K562 (cell line): ENCODE data around the gene HYAL1. TPM values are rescaled to one million over a fixed set of nuclear protein-coding genes. Genes with fewer than 3 reads are reported as not detected.

ENCODE experiments used
- ARID3A ChIP-seq: IDR thresholded peaks from 2 replicates; pipeline ENCODE4 v1.6.1; 2012; ENCODE audit warnings: low read depth, low read length, improper control_type of control experiment, borderline replicate concordance
- ATF1 ChIP-seq, 2 experiments: fragments of 450-650 bp in 1 of 2; IDR thresholded peaks; 2 replicates each; pipeline ENCODE4 v1.6.1; 2016; ENCODE audit warnings: missing compliant biosample characterization in 1 of 2, missing genetic modification characterization in 1 of 2
- CXXC5 ChIP-seq: fragments of 250-450 bp; sonication (Bioruptor Pico); IDR thresholded peaks from 2 replicates; pipeline ENCODE4 v1.8.0; 2022; ENCODE audit warnings: inconsistent platforms, mild to moderate bottlenecking, moderate library complexity
- FOXM1 ChIP-seq, 2 experiments: fragments of 450-650 bp in 1 of 2; sonication (generic) in 1 of 2; formaldehyde crosslinking in 1 of 2; IDR thresholded peaks; 2 replicates each; pipeline versions ENCODE4 v1.6.1 to v1.9.0; 2017 to 2022; ENCODE audit warnings: low read depth in 2 of 2, mild to moderate bottlenecking in 2 of 2, missing genetic modification reagents in 1 of 2, moderate library complexity in 1 of 2
- HDAC3 ChIP-seq: fragments of 450-650 bp; IDR thresholded peaks from 2 replicates; pipeline ENCODE4 v1.6.1; 2018; ENCODE audit warnings: borderline replicate concordance, mild to moderate bottlenecking, moderate library complexity; ENCODE audit not compliant: partially characterized antibody
- JUND ChIP-seq, 2 experiments: IDR thresholded peaks; 2 replicates in 1 of 2; 3 replicates in 1 of 2; pipeline ENCODE4 v1.6.1; 2011; ENCODE audit warnings: borderline replicate concordance in 2 of 2, low read depth in 2 of 2, low read length in 2 of 2, improper control_type of control experiment in 1 of 2, missing biosample characterization in 1 of 2, missing genetic modification characterization in 1 of 2, missing genetic modification reagents in 1 of 2
- MAFF ChIP-seq: IDR thresholded peaks from 2 replicates; pipeline ENCODE4 v1.6.1; 2012; ENCODE audit warnings: low read length, improper control_type of control experiment
- MAZ ChIP-seq, 2 experiments: fragments of 450-650 bp in 1 of 2; sonication (generic) in 1 of 2; formaldehyde crosslinking; IDR thresholded peaks in 1 of 2; conservative IDR thresholded peaks in 1 of 2; 2 replicates each; pipeline versions ENCODE4 v1.4.0 to v1.5.0; 2020; ENCODE audit warnings: mild to moderate bottlenecking in 1 of 2, missing genetic modification reagents in 1 of 2
- NR2C2 ChIP-seq, 2 experiments: fragments of 200-800 bp in 1 of 2; sonication (Bioruptor generic) in 1 of 2; sonication (generic) in 1 of 2; formaldehyde crosslinking in 1 of 2; IDR thresholded peaks; 2 replicates each; pipeline versions ENCODE4 v1.6.1 to v1.8.0; 2016 to 2022; ENCODE audit warnings: mild to moderate bottlenecking in 1 of 2, missing compliant biosample characterization in 1 of 2, missing genetic modification characterization in 1 of 2, missing genetic modification reagents in 1 of 2
- RCOR1 ChIP-seq, 2 experiments: IDR thresholded peaks; 2 replicates each; pipeline ENCODE4 v1.6.1; 2012; ENCODE audit warnings: low read depth in 2 of 2, low read length in 2 of 2, borderline replicate concordance in 1 of 2, improper control_type of control experiment in 1 of 2
- RFX5 ChIP-seq: IDR thresholded peaks from 2 replicates; pipeline ENCODE4 v1.6.1; 2011; ENCODE audit warnings: low read depth, mild to moderate bottlenecking, improper control_type of control experiment, low read length
- SIX5 ChIP-seq, 2 experiments: IDR thresholded peaks; 2 replicates each; pipeline ENCODE4 v1.6.1; 2011; ENCODE audit warnings: low read length in 2 of 2, borderline replicate concordance in 1 of 2, low read depth in 1 of 2, mild to moderate bottlenecking in 1 of 2, moderate library complexity in 1 of 2; ENCODE audit not compliant: insufficient read depth in 1 of 2
- SNIP1 ChIP-seq: fragments of 450-650 bp; IDR thresholded peaks from 2 replicates; pipeline ENCODE4 v1.7.1; 2017; ENCODE audit warnings: low read depth, mild to moderate bottlenecking
- TAF7 ChIP-seq: fragments of 450-650 bp; IDR thresholded peaks from 2 replicates; pipeline ENCODE4 v1.6.1; 2016; ENCODE audit warnings: missing genetic modification characterization, missing compliant biosample characterization
- ZFP91 ChIP-seq: sonication (generic); formaldehyde crosslinking; IDR thresholded peaks from 2 replicates; pipeline ENCODE4 v1.8.0; 2022; ENCODE audit warnings: mild to moderate bottlenecking, missing genetic modification reagents
- ZNF740 ChIP-seq, 3 experiments: fragments of 200-800 bp in 1 of 3; sonication (Bioruptor generic) in 1 of 3; sonication (generic) in 1 of 3; formaldehyde crosslinking in 1 of 3; IDR thresholded peaks; 2 replicates each; pipeline versions ENCODE4 v1.6.1 to v1.8.0; 2016 to 2022; ENCODE audit warnings: mild to moderate bottlenecking in 2 of 3, missing compliant biosample characterization in 2 of 3, missing genetic modification characterization in 2 of 3, missing genetic modification reagents in 1 of 3
- polyA plus RNA-seq, 8 experiments: library from polyadenylated mRNA; depleted of rRNA in 4 of 8; stranded (reverse) in 5 of 8; unstranded in 3 of 8; fragments of >200 nt; fragmentation: Nextera tagmentation in 2 of 8; fragmentation: Illumina TruSeq in 1 of 8; extraction: Ambion mirVana in 2 of 8; extraction: Trizol in 1 of 8; gene quantifications; 2 replicates each; pipeline versions ENCODE4 v1.2.1 to v1.2.3, GENCODE V29; 2011 to 2014; ENCODE audit warnings: inconsistent platforms in 1 of 8, missing spikeins in 1 of 8
- total RNA-seq, 7 experiments: library from RNA; depleted of rRNA in 6 of 7; stranded (reverse); fragments of >200 nt in 6 of 7; fragmentation: Illumina TruSeq in 2 of 7; extraction: Trizol in 2 of 7; gene quantifications; 2 replicates each; pipeline versions ENCODE4 v1.2.1 to v1.2.3, GENCODE V29; 2011 to 2021; ENCODE audit warnings: low replicate concordance in 1 of 7
- TF ChIP-seq, protein P1 (sequence below): fragments of 450-650 bp; IDR thresholded peaks from 2 replicates; pipeline ENCODE4 v1.6.1; 2017; ENCODE audit warnings: antibody characterized with exemption

The HYAL1 gene
- total and polyA plus RNA-seq, 9 of the 15 experiments (the other 6 are each of a cell fraction or from before 2014, with no cell fraction given) = 1.4 to 8.5 (median 4.7) TPM

DNA sequence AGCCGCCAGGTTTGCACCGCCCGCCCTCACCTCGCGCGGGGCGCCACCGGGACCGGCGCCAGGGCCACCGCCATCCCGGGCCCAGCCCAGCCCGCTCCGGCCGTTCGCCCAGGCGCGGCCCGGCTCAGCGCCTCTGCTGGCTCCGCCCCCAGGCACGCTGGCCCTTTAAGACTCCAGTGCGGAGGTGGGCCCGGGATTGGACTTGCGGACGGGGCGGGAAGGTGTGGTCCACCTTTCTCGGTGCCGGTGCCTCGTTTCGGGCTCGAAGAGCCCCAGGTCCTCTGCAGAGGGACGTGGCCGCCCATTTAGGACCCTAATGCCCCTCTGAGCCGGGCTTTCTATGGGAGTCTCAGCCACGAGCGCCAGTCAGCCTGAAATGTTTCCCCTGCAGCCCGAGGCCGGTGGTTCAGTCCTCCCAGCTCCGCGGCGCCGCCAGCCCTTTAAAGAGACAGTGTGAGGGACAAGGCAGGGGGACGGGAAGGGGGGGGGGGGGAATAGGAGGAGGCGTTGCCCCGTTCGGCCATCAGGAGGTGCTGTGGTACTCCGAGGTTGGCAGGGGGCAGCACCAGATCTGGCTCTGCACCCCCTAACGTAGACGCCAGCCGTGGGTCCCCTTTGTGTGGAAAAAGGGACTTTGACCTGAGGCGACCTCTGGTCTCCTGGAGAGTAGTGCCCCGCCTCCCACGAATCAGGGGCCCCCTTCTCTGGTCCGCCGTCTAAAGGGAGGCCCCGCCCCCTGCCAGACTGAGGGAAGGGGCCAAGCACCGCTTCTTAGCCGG is 18.2 kb upstream of the HYAL1 start (continued):
- TF ChIP-seq ATF1 (CRISPR knock-in tag; IDR thresholded peaks at IDR 0.05) = no peak
- TF ChIP-seq ATF1 (tag; IDR thresholded peaks at IDR 0.05) = 0 out of 2 replicates have a peak, but pooled peaks have one; percentile 32
- peak; percentile 27 to 80; a peak in 3 of 4 replicates for TF ChIP-seq MAZ (CRISPR knock-in tag; conservative IDR thresholded peaks at IDR 0.05 in 1 of 2, IDR thresholded peaks at IDR 0.05 in 1 of 2)
- peak; percentile 100 for TF ChIP-seq FOXM1 (IDR thresholded peaks at IDR 0.05; ENCODE audit: low read depth)
- no peak for TF ChIP-seq FOXM1 (CRISPR knock-in tag; IDR thresholded peaks at IDR 0.05; ENCODE audit: low read depth)
- peak; percentile 91 for TF ChIP-seq ZNF740 (CRISPR knock-in tag; IDR thresholded peaks at IDR 0.05)
- peak in 1 of 2 experiments; percentile 92; a peak in 2 of 4 replicates for TF ChIP-seq ZNF740 (tag; IDR thresholded peaks at IDR 0.05)
- TF ChIP-seq, protein P1, sequence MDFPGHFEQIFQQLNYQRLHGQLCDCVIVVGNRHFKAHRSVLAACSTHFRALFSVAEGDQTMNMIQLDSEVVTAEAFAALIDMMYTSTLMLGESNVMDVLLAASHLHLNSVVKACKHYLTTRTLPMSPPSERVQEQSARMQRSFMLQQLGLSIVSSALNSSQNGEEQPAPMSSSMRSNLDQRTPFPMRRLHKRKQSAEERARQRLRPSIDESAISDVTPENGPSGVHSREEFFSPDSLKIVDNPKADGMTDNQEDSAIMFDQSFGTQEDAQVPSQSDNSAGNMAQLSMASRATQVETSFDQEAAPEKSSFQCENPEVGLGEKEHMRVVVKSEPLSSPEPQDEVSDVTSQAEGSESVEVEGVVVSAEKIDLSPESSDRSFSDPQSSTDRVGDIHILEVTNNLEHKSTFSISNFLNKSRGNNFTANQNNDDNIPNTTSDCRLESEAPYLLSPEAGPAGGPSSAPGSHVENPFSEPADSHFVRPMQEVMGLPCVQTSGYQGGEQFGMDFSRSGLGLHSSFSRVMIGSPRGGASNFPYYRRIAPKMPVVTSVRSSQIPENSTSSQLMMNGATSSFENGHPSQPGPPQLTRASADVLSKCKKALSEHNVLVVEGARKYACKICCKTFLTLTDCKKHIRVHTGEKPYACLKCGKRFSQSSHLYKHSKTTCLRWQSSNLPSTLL = no peak
- no peak for TF ChIP-seq RFX5
- peak; percentile 83; the same call in 1 of the 2 replicates for TF ChIP-seq SNIP1
- TF ChIP-seq SIX5 (IDR thresholded peaks at IDR 0.05; ENCODE audit: borderline replicate concordance in 1 of 2, insufficient read depth in 1 of 2, low read depth in 1 of 2, low read length in 2 of 2) = peak; percentile 17 to 36; a peak in 2 of 4 replicates
- TF ChIP-seq TAF7 (tag) = no peak
- TF ChIP-seq NR2C2 (CRISPR knock-in tag; IDR thresholded peaks at IDR 0.05) = no peak
- TF ChIP-seq NR2C2 (tag; IDR thresholded peaks at IDR 0.05) = peak; percentile 29; the same call in 1 of the 2 replicates
- TF ChIP-seq ARID3A = no peak
- TF ChIP-seq CXXC5 (CRISPR knock-in tag) = peak; percentile 67; the same call in 1 of the 2 replicates
- peak; percentile 97 for TF ChIP-seq ZFP91
- no peak for TF ChIP-seq HDAC3
- peak; percentile 29; the same call in 1 of the 2 replicates for TF ChIP-seq MAFF
- peak; percentile 93 for TF ChIP-seq JUND (IDR thresholded peaks at IDR 0.05; ENCODE audit: borderline replicate concordance, low read depth, low read length)
- TF ChIP-seq JUND (tag; IDR thresholded peaks at IDR 0.05; ENCODE audit: borderline replicate concordance, low read depth, low read length) = no peak
- TF ChIP-seq RCOR1 (IDR thresholded peaks at IDR 0.05; ENCODE audit: borderline replicate concordance in 1 of 2, low read depth in 2 of 2, low read length in 2 of 2) = no peak
